ENCODE data around the gene PAWR.

Gene PAWR, protein sequence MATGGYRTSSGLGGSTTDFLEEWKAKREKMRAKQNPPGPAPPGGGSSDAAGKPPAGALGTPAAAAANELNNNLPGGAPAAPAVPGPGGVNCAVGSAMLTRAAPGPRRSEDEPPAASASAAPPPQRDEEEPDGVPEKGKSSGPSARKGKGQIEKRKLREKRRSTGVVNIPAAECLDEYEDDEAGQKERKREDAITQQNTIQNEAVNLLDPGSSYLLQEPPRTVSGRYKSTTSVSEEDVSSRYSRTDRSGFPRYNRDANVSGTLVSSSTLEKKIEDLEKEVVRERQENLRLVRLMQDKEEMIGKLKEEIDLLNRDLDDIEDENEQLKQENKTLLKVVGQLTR

GRCh38 chr12:79690638-79691510 lies at the start of gene PAWR:
TSS of gene PAWR (minus strand) at chr12:79690964. CDS start at chr12:79690244, 720 bp downstream.
- peak; percentile 78 for DNase-seq

DNA sequence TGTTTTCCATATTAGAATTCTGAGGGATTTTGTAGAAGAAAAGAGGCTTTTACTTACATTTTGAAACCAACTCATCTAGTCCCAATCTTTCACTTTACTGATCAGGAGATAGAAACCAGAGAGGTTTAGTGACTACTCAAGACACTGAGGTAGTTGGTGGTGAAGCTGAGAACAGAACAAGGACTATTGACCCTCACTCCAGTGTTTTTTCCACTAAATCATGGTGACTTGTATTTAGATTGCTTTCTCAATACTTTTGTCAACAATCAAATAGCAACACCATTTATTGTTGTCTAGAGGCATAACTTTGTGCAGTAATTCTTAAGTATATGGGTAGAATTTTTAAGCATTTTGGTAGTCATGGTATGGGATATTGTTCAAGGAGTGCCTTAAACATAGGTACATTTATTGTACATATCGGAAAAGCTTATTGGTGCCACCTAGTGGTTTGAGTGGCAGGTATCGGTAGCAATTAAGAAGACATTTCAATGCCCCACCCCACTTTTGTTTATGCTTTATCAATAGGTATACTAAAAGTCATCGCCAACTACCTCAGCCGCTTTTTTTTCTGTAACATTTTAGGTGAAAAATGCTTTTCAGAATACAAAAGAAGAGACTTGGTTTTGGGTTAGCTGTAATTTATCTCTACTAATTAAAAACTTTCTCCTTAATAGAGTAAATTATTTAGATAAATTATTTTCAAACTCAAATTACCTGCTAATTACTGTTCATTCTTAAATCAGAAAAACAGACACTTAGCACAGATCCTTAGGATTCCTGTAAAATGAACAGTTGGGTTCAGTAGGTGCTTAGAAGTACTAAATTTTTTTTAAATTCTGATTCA lies 47.3 kb upstream of the PAWR start:
- DNase-seq, result no peak

DNA sequence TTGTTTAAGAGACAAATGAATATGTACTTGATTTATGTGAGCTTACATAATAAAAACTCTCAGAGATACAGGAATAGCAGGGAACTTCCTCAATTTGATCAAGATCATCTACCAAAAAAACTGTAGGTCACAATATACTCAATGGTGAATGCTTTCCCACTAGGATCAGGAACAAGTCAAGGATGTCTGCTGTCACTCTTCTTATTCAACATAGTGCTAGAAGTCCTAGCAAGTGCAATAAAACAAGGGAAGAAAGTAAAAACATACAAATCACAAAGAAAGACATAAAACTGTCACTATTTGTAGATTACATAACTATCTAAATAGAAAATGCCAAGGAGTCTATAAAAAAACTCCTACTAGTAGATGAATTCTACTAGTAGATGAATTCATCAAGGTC lies 41.9 kb upstream of the PAWR start:
- no peak for DNase-seq

DNA sequence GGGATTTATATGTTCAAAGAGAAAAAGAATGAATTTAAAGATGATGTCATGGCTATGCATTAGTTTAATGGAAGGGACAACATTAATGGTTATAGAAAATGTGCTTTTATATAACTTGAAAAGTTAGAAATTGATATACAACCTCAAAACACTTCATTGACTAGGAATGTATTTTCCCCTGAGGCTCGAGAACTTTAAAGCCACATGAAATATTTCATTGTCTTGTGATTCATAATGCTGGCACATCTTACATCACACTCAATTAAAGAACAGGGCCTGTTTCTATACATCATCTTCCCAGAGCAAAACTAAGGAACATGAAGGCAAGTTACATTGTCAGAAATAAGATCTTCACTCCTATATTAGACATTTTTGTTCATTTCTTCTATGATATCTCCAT lies 35.2 kb upstream of the PAWR start:
- DNase-seq, result no peak

- DNase-seq, result no peak
Measured at GRCh38 chr12:79717006-79717405, 26.2 kb upstream of the PAWR start.

GRCh38 chr12:79715308-79715707 lies 24.5 kb upstream of the PAWR start:
- DNase-seq, result no peak

DNA sequence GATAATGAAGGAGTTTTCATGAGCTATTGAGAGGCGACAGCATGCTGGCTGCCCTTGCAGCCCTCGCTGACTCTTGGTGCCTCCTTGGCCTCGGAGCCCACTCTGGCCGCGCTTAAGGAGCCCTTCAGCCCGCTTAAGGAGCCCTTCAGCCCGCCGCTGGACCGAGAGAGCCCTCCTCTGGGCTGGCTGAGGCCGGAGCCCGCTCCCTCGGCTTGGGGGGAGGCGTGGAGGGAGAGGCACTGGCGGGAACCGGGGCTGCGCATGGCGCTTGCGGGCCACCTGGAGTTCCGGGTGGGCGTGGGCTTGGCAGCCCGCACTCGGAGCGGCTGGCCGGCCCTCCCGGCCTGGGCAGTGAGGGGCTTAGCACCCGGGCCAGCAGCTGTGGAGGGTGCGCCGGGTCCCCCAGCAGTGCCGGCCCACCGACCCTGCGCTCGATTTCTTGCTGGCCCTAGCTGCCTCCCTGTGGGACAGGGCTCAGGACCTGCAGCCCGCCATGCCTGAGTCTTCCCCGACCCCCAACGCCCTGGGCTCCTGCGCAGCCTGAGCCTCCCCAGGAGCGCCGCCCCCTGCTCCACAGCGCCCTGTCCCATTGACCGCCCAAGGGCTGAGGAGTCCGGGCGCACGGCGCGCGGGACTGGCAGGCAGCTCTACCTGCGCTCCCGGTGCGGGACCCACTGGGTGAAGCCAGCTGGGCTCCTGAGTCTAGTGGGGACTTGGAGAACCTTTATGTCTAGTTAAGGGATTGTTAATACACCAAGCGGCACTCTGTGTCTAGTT lies 20.1 kb upstream of the PAWR start:
- no peak for DNase-seq

- no peak for DNase-seq
Measured at GRCh38 chr12:79707830-79708229, 17.1 kb upstream of the PAWR start.

DNA sequence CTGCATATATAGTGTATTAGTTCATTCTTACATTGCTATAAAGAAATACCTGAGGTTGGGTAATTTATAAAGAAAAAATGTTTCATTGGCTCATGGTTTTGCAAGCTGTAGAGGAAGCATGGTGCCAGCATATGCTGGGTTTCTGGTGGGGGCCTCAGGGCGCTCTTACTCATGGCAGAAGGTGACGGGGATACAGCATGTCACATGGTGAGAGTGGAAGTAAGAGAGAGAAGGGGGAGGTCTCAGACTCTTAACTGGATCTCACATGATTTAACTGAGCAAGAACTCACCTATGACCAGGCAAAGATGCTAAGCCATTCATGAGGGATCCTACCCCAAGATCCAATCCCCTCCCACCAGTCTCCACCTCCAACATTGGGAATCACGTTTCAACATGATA lies 15.9 kb upstream of the PAWR start:
- DNase-seq, result no peak

- no peak for DNase-seq
Measured at GRCh38 chr12:79706156-79706555, 15.4 kb upstream of the PAWR start.

DNA sequence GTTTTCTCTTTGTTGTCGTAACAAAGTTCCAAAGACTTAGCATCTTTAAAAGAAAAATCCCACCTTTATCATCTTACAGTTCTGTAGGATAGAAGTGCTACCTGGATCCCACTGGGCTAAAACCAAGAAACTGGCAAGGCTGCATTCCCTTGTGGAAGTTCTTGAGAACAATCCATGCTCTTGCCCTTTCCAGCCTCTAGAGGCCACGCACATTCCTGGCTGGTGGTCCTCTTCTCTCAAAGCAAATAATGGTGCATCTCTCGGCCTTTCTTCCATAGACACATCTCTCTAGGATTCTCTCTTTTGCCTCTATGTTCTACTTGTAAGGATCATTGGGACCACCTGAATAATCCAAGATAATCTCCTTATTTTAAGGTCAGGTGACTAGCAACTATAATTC lies 8.2 kb upstream of the PAWR start:
- DNase-seq, result no peak

GRCh38 chr12:79696416-79696815 lies 5.7 kb upstream of the PAWR start:
- no peak for DNase-seq

GRCh38 chr12:79692860-79693577 lies 2.3 kb upstream of the PAWR start:
- no peak for DNase-seq

DNA sequence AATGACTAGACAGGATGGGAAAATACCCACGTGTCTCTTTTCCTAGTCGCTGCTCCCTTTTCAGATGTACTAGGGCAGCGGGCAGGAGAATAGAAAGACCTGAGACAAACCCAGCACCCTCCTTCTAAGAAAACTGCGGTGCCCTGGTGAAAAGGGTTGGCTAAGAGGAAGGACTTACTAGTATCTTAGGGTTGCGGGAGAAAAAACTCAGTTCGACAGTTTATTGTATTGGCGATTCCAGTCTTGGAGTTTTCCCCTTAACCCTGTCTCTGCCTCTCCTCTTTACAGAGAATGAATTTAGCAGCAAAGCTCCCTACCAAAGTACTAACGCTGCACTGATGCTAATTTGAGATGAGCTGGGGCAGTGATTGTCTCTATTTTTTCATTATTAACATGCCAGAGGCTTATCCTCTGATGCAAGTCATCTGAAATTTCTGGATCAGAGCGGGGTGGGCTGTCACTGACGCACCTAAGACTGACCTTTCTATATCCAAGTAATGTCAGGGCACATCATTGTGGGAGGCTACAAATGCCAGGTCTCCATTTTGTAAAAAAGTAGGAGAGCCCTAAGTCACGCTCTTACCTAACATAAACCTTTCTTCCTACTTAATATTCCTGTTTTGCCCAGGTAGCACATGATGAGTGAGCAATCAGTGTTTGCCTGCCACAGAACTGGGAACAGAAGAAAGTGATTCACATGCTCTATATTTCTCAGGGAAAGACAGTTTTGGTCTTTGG lies 916 bp upstream of the PAWR start:
- DNase-seq, result no peak

DNA sequence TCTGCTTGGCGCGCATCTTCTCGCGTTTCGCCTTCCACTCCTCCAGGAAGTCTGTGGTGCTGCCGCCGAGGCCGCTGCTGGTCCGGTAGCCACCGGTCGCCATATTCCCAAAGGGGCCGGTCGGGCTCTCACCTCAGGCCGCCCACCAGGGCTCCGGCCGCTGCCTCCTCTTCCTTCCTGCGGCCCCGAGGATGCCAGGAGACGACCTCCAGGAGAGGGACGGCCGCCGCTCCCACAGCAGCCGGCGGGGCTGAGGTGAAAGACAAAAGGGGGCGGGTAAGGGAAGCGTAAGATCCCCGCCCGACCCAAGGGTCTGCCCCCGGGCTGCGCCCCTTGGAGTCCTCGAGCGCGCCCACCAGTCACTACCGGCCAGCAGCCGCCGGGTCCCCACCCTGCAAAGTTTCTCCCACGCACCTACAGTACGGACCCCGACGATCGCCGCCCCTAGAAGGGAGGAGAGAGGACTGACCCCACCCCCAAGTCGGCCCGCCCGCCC lies 574 bp downstream of the PAWR start:
- DNase-seq, result no peak

GRCh38 chr12:79689477-79690141 lies 1.2 kb downstream of the PAWR start:
- DNase-seq, result peak; percentile 61

DNA sequence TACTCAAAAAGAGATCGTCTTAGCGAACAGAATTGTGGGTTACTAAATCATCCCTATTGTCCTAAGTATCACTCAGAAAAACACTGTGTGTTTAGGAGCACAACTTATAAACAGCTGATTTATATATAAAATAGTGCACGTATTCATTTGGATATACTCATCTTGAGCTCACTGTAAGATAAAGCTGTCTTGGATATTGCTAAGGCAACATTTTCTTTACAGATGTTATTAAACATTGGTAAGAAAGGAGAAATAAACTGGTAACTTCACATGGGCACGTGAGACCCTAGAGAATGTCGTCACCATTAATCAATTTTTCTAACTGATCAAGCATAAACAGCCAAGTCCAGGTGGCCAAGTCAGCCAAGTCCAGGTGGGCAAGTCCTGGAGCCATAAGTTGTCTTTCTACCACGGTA lies 1.7 kb downstream of the PAWR start:
- DNase-seq, result no peak

GRCh38 chr12:79688376-79689060 lies 2.2 kb downstream of the PAWR start:
- no peak for DNase-seq

DNA sequence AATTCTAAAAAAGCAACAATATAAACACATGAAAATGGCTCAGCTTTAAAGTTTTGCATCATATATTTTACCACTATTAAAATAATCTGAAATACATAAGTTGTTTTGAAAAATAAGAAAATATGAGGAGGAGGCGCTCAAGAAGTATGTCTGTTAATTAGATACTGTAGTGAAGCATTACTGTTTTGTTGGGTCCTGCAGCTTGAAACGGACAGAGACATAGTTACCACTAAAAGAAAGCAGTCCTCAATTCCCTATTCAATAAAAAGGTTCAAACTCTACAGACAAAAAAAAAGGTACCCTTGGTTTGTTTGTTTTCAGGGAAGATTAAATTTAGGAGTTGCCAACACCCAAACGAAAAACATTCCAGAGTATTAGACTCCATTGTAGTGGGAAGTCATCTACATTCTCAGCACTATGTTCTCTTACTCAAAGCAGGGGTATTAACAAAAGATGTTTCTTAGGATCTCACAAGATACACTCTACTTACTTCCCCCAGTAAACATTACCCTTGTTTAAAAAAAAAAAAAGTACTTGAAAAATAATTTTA lies 3.0 kb downstream of the PAWR start:
- no peak for DNase-seq

Measured in right forelimb (tissue), 1 donor.